Parathyroid adenoma (tissue), 2 donors: ENCODE measurements around the gene RASGEF1C.

Source experiments
- H2AFZ ChIP-seq: fragments of 300-600 bp; sonication (generic); one replicate; pipeline ENCODE4 v1.7.0; 2017; ENCODE audit warnings: antibody characterized with exemption, mild to moderate bottlenecking
- H3K27ac ChIP-seq: fragments of 300-600 bp; sonication (generic); one replicate; pipeline ENCODE4 v1.7.0; 2017
- H3K27me3 ChIP-seq: fragments of 300-600 bp; sonication (generic); one replicate; pipeline ENCODE4 v1.7.0; 2017; ENCODE audit warnings: low read length; ENCODE audit not compliant: control insufficient read depth, insufficient read depth
- H3K36me3 ChIP-seq: fragments of 300-600 bp; sonication (generic); one replicate; pipeline ENCODE4 v1.7.0; 2017; ENCODE audit warnings: low read length; ENCODE audit not compliant: control insufficient read depth, insufficient read depth
- H3K4me1 ChIP-seq: fragments of 300-600 bp; sonication (generic); one replicate; pipeline ENCODE4 v1.7.0; 2017; ENCODE audit warnings: control low read depth
- H3K4me2 ChIP-seq: fragments of 300-600 bp; sonication (generic); one replicate; pipeline ENCODE4 v1.7.0; 2017; ENCODE audit warnings: low read length
- H3K4me3 ChIP-seq: fragments of 300-600 bp; sonication (generic); one replicate; pipeline ENCODE4 v1.7.0; 2017; ENCODE audit warnings: low read depth, low read length
- H3K79me2 ChIP-seq: fragments of 300-600 bp; sonication (generic); one replicate; pipeline ENCODE4 v1.7.0; 2017; ENCODE audit warnings: control low read depth
- H3K9ac ChIP-seq: fragments of 300-600 bp; sonication (generic); one replicate; pipeline ENCODE4 v1.7.0; 2017; ENCODE audit warnings: mild to moderate bottlenecking
- H3K9me3 ChIP-seq: fragments of 300-600 bp; sonication (generic); one replicate; pipeline ENCODE4 v1.7.0; 2017; ENCODE audit warnings: low read length; ENCODE audit not compliant: control insufficient read depth
- TF ChIP-seq, protein P1 (sequence below): fragments of 300-600 bp; sonication (generic); IDR thresholded peaks from one replicate; pipeline ENCODE4 v1.7.0; 2017; ENCODE audit warnings: antibody characterized with exemption, mild to moderate bottlenecking
- donor health status: primary hyperparathyroidism.

The RASGEF1C gene

DNA sequence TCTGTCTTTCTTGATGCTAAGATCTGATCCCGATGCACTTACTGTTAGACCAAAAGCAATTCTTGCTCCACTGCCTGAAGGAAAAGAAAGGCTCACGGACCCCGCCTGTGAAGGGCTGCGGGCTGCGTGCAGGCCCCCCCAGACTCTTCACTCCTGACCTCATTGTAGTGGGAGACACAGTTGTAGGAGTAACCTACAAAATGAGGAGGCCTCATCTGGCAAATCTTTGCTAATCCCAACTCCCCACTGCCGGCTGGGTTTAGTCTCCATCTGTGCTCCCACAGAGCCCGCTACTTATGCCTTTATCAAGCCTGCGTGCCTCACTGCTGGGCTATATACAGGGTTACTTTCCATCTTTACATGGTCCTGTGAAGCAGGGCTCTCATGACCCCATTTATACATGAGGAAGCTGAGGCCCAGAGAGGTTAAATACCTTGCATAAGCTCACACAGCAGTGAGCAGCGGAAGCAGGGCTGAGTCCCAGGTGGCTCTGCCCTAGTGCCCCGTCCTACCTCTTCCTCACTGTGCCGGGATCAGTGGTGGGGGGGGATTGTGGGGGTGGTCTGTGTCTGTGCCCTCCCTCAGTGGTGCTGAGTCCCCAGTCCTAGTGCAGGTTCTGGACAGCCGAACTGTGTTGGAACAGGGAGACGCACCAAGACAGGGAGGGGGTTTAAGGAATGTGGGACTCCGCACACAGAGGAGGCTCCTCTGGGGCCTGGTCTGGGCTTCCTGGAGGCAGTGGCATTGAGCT lies 93.5 kb downstream of the RASGEF1C start:
- H3K9ac ChIP-seq, result no peak overlapping the region
- no peak overlapping the region for H3K4me2 ChIP-seq
- no peaks in the 10 kb centered on the region for H3K9me3 ChIP-seq
- no peaks in the 10 kb centered on the region for H3K79me2 ChIP-seq
- no peaks in the 10 kb centered on the region for H3K36me3 ChIP-seq
- H3K4me1 ChIP-seq, result no peaks in the 10 kb centered on the region
- H2AFZ ChIP-seq, result no peak overlapping the region
- TF ChIP-seq, protein P1, sequence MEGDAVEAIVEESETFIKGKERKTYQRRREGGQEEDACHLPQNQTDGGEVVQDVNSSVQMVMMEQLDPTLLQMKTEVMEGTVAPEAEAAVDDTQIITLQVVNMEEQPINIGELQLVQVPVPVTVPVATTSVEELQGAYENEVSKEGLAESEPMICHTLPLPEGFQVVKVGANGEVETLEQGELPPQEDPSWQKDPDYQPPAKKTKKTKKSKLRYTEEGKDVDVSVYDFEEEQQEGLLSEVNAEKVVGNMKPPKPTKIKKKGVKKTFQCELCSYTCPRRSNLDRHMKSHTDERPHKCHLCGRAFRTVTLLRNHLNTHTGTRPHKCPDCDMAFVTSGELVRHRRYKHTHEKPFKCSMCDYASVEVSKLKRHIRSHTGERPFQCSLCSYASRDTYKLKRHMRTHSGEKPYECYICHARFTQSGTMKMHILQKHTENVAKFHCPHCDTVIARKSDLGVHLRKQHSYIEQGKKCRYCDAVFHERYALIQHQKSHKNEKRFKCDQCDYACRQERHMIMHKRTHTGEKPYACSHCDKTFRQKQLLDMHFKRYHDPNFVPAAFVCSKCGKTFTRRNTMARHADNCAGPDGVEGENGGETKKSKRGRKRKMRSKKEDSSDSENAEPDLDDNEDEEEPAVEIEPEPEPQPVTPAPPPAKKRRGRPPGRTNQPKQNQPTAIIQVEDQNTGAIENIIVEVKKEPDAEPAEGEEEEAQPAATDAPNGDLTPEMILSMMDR, result no peak
- no peak overlapping the region for H3K4me3 ChIP-seq
- no peak overlapping the region for H3K27ac ChIP-seq
- H3K27me3 ChIP-seq, result no peaks in the 10 kb centered on the region

DNA sequence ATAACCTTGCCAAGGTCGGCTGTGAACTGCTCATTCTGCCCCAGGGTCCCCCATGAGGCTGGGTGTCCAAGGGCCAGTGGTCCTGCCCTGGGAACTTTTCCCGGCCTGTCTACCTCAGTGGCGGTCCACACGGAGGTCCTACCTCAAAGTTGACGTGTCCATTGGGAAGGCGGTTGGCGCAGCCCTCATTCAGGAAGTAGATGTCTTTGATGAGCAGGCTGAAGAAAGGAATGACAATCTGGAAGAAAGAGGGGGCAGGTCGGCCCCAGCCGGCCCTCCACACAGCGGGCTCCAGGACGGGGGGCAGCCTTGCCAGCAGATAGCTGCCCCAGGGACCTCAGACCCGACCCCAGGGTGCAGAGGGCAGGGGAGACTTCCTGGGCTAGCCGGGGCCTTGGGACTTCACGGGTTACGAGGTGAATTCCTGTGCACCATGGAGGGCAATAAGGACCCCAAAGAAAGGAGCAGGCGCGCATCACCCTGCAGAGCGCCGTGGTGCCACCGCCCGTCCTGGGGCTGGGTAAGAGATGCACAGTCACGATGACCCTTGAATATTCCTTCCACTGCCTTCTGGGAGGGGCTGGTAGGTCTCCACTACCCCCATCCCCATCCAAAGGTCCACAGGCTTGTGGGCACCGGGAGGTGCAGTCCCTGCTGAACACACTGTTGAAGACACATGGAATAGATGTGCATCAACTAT lies 94.6 kb downstream of the RASGEF1C start:
- TF ChIP-seq, protein P1, result no peak
- no peak overlapping the region for H2AFZ ChIP-seq
- no peaks in the 10 kb centered on the region for H3K79me2 ChIP-seq
- H3K27me3 ChIP-seq, result no peaks in the 10 kb centered on the region
- H3K4me3 ChIP-seq, result no peak overlapping the region
- H3K36me3 ChIP-seq, result no peaks in the 10 kb centered on the region
- H3K27ac ChIP-seq, result no peak overlapping the region
- H3K9me3 ChIP-seq, result no peaks in the 10 kb centered on the region
- no peaks in the 10 kb centered on the region for H3K4me1 ChIP-seq
- no peak overlapping the region for H3K9ac ChIP-seq
- H3K4me2 ChIP-seq, result no peak overlapping the region

DNA sequence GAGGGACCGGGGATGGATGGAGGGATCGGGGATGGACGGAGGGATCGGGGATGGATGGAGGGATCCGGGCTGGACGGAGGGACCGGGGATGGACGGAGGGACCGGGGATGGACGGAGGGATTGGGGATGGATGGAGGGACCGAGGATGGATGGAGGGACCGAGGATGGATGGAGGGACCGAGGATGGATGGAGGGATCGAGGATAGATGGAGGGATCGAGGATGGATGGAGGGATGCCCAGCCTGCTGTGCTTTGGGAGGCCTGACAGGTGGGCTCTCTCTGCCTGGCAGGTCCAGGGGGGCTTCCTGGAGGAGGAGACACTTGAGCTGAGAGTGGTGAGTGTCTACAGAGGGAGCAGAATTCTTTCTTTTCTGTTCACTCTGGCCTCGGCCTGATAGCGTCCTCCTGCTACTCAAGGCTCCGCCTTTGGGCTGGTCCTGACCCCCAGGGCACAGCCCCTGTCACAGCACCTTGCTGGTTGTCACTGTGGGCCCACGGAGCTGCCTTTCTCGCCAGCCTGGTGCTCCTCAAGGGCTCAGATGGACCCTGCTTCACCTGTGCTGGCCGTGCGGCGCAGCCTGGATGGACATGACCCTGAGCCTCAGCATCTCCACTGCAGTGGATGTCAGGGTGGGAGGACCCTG lies 95.2 kb downstream of the RASGEF1C start:
- H3K4me2 ChIP-seq, result no peak overlapping the region
- H3K36me3 ChIP-seq, result no peaks in the 10 kb centered on the region
- H3K27me3 ChIP-seq, result no peaks in the 10 kb centered on the region
- H3K9ac ChIP-seq, result no peak overlapping the region
- H3K9me3 ChIP-seq, result no peaks in the 10 kb centered on the region
- no peak overlapping the region for H3K27ac ChIP-seq
- TF ChIP-seq, protein P1, result no peak
- no peaks in the 10 kb centered on the region for H3K79me2 ChIP-seq
- no peak overlapping the region for H3K4me3 ChIP-seq
- H3K4me1 ChIP-seq, result no peaks in the 10 kb centered on the region
- H2AFZ ChIP-seq, result no peak overlapping the region

DNA sequence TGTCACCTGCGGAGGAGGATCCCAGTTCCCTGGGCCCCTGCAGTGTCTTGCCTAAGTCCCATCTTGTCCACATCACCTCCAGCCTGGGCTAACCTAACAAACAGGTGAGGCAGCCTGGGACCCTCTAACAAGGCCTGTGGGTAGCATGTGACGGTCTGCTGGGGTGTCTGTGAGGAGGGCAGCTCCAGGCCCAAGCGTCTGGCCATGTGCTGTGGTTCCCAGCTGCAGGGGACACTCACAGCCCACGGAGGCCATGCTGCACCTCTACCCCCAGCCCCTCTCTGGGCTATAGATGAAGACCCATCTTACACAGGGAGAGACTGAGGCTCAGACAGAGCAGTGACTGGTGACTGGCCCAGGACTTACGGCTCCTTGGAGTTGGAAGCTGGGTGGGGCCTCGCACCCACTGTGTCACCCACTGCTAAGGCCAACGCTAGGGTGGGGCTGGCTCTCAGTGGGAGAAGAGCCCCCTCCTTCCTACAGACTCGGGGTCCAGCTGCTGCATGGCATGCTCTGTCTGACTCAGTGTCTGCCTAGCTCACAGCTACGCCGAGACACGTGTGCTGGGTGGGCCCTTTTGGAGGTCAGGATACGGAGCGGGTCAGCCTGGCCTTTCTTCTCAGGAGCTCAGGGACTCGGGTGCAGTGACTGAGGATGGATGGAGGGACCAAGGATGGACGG lies 96.7 kb downstream of the RASGEF1C start:
- no peak overlapping the region for H3K9ac ChIP-seq
- no peak overlapping the region for H3K27ac ChIP-seq
- no peaks in the 10 kb centered on the region for H3K27me3 ChIP-seq
- H3K4me2 ChIP-seq, result no peak overlapping the region
- H3K9me3 ChIP-seq, result no peaks in the 10 kb centered on the region
- TF ChIP-seq, protein P1, result no peak
- H3K4me1 ChIP-seq, result no peaks in the 10 kb centered on the region
- no peaks in the 10 kb centered on the region for H3K36me3 ChIP-seq
- H3K4me3 ChIP-seq, result no peak overlapping the region
- H3K79me2 ChIP-seq, result no peaks in the 10 kb centered on the region
- no peak overlapping the region for H2AFZ ChIP-seq
